HG03354 (cell line): ENCODE results near the gene JMJD7.

Experiments
- ATAC-seq: cut with Tn5 transposase; IDR thresholded peaks from one replicate; pipeline ENCODE4 v1.9.1; 2021; ENCODE audit warnings: mild to moderate bottlenecking; ENCODE audit not compliant: unreplicated experiment, poor library complexity, severe bottlenecking

The JMJD7 gene

DNA sequence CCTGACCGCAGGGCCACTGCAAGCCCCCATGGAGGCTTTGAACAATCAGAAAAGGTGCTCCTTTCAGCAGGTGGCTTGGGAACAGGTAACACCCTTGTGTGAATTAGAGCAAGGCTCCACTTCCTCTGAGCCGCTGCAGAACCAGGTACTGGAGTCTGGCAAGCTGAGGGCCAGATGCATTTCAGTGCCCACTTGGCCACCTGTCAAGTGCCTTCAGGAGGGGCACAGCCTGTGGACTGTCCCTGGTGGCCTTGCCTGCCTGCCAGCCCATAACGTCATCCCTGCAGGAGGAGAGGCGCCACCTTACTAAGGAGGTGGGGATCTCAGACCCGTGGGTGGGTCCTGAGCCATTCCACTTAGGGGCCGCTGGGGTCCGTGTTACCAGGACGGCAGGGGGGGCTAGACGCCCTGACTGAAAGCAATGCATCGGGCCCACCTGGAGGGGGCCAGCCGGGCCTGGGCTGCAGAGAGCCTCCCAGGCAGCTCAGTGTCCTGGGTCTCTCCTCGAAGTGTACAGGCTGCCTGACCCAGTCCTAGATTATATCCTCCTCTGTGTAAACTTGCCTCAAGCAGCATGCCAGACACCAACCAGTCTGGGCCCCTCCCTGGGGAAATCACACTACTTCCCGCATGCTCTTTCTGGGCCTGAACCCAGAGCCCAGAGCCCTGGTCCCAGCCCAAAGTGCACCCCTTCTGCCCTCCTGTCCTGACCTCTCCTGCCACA is 49.9 kb downstream of the JMJD7 start:
- no peak for ATAC-seq

DNA sequence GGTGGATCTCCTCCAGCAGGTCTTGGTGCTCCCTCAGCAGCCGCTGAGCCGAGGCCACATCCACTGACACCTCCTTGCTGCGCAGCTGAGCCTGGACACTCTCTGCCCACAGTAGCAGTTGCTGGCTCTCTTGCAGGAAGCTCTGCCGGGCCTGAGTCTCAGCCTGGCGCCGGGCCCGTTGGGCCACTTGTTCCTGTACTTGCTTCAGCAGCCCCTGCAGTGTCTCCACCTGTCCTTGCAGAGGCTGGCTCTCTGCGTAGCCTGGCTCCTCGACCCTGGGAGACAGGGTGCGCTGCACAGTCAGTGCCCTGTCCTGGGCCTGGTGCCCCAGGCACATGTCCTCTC is 50.4 kb downstream of the JMJD7 start:
- no peak for ATAC-seq

DNA sequence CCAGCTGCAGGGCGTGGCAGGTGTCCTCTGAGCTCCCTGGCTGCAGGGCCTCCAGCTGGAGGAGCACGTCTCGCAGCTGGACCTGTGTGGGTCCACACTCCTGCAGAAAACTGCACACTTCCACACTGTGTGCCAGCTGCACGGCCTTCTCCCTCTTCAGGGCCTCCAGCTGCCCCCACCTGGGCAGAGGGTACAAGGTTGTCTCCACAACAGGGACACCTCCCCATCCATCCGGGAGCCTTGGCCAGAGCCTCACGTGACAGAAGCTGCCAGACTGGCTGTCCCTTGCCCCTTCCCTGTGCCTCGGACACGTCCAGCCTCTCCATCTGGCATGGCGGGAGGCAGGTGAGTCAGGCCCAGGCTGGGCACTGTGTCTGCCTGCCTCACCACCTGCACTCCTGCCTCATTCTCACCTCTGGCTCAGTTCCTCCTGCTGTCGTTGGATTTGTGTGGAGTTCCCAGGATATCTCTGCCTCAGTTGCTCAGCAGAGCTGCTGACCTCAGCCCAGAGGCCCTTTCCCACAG is 51.5 kb downstream of the JMJD7 start:
- no peak for ATAC-seq

DNA sequence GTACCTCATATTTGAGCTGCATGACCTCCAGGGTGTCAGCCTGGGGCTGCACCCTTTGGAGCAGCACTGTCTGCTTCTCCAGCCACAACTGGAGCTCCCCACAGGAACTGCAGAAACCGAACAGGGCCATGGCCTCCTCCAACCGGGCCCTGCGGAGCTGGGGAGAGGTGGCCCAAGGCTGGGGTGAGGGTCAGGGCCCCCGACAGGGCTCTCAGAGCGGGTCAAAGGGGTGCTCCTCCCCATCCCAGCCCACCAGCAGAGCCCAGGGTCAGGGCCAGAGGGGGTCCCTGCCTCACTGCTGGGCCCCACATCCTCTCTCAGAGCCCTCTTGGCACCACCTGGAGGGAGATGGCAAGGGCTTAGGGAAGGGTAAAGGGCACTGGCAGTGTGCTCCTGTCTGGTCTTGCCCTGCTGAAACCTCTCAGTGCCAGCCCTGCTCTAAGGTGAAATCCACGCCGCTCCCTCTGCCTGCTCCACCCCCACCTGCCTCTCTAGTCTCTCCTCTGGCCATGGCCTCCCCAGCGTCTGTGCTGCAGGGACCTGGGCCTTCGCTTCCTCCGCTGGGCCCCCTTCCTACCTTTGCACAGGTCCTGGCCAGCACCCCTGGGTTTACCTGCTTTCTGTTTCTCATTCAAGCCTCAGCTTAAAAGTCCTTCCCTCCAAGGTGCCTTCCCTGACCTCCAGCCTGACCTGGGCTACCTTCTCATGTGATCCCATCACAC is 52.4 kb downstream of the JMJD7 start:
- no peak for ATAC-seq

- no peak for ATAC-seq
Observed at GRCh38 chr15:41881086-41881485, 53.2 kb downstream of the JMJD7 start.

DNA sequence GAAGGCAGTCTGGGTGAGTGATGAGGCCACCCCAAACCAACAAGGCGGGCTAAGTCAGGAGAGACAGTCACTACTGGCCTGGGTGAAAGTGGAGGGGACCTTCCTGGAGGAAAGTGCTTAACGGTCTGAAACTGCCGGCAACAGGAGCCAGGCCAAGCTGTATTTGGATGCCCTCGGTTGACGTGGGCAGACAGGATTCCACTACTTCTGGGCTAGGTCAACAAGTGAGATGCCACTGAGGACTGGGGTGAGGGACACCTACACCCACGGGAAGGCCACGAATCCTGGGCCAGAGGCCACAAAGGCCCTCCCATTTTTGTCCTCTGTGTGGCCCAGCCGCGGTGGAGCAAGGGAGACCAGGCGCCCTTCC is 53.6 kb downstream of the JMJD7 start:
- no peak for ATAC-seq

- no peak for ATAC-seq
Observed at GRCh38 chr15:41881920-41882688, 54.2 kb downstream of the JMJD7 start.

DNA sequence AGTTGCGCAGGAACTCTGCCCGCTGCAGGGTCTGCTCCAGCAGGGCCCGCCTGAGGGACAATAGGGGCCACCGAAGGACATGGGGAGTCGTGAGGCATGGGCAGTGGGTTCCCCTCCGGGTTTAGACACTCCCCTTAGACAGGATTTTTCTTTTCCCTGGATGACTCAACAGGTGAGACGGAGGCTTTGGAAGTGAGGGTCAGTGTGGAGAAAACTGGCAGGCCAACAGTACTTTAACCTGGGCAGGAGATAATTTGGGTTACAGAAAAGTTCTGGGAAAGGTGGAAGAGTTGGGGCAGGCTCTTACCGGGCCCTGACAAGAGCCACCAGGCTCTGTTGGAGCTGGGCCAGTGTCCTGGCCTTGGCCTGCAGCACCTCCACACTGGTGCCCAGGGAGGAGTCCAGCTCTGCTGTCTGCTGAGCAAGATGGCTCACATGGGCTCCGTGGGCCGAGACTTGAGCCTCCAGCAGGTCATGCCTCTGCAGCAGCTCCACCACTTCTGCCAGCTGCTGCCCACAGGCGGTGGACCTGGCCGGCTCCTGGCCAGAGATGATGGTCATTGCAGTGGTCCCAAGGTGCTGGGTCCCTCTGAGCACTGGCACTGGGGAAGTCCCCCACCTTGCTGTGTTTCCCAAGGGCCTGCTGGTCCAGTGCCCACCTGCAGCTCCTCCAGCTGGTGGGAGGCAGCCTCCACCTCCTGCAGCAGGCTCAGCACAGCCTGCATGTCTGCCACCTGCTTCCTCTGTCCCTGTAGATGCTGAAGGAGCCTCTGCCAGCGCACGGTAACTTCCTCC is 55.0 kb downstream of the JMJD7 start:
- no peak for ATAC-seq

- no peak for ATAC-seq
Observed at GRCh38 chr15:41883484-41883825, 55.6 kb downstream of the JMJD7 start.

DNA sequence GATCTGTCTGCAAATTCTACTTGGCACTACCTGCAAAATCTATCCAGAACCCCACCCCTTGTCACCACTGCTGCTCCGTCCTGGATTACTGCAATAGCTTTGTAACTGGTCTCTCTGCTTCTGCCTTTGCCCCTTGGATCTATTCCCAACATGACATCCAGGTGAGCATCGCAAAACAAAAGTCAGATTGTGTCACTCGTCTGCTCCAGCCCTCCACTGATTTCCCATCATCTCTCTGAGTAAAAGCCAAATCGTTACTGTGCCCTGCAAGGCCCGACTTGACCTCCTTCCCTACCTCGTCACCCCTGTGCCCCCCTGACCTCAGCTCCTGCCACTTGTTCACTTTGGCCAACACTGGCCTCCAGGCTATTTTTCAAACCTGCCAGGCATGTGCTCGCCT is 56.6 kb downstream of the JMJD7 start:
- ATAC-seq = no peak

GRCh38 chr15:41885321-41885720 is 57.4 kb downstream of the JMJD7 start:
- no peak for ATAC-seq

- no peak for ATAC-seq
Observed at GRCh38 chr15:41885841-41886240, 57.9 kb downstream of the JMJD7 start.

DNA sequence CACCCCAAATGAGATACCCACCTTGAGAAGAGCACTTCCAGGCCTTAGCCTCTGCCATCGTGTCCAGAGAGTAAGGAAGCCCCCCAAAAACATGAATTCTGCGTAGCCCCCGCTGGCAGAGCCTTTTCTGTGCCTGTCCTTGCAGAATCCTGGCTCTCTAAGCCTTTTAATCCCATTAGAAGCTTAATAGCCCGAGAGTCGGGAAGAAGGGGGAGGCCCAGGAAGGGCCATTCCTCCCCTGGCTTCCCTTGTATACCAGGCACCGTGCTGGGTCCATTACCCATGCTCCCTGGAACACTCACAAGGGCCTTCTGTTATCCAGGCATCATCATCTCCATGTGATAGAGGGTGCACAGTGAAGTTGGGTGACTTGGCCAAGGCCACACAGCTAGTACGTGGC is 58.8 kb downstream of the JMJD7 start:
- ATAC-seq = no peak

DNA sequence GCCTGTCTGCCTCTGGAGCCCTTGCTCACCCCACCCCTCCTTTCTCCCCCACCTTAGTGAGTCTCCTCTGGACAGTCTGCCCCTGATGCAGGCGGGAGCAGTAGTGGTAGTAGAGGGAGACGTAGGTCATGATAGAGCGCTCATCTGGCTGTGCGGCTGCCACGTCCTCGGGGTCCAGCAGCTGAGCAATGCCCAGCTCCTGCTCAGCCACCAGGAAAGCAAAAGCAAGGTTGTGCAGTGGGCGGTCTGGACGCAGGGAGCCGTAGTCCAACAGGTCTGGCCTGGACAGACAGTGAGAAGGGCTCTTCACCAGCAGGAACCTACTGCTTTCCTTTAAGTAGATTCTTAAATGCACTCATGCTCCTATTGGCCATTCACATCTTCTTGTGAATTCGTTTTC is 59.3 kb downstream of the JMJD7 start:
- no peak for ATAC-seq
